ENCODE measurements around the gene TBC1D20. TPM values are rescaled to one million over a fixed set of nuclear protein-coding genes. Genes with fewer than 3 reads are reported as not detected.
"Not testable (repeated sequence)": the region's sequence is repeated elsewhere in the genome, so short reads cannot be mapped to it uniquely, and the experiment has no call there.

The TBC1D20 gene
- total RNA-seq, 2 experiments from 2014 or later, result 16.2 to 17.4 TPM

GRCh38 chr20:386634-387033 is 75.7 kb downstream of the TBC1D20 start:
- H3K27ac Mint-ChIP-seq; H3K4me3 Mint-ChIP-seq; DNase-seq; intact Hi-C loops (cut with micrococcal nuclease); H3K9me3 Mint-ChIP-seq; H3K27me3 Mint-ChIP-seq (ENCODE audit: low read depth): not testable (repeated sequence)
- Mint-ChIP-seq H3K36me3 (ENCODE audit: low read depth) (peaks cover 45% of the 10 kb centered on the region), H3K4me1 (ENCODE audit: low read depth) (peaks cover 21% of the 10 kb centered on the region)
- CTCF ChIA-PET, result interaction anchor here (0.6 to 0.7 kb wide), 2 partner anchors 26 to 32 kb away, joined by 4 to 5 read pairs; no protein-coding TSS in a partner anchor

Other genes with a start within 250 kb of the TBC1D20 start
- not detected for gene DEFB129, start 235.3 kb downstream of the TBC1D20 start, total RNA-seq
- not detected for gene DEFB132, start 204.8 kb downstream of the TBC1D20 start, total RNA-seq
- gene C20orf96, start 171.8 kb downstream of the TBC1D20 start, total RNA-seq, result 1 to 10 TPM; 5.1 to 6.8 TPM
- 10 to 100 TPM; 13.6 to 15.6 TPM for gene ZCCHC3, start 165.0 kb downstream of the TBC1D20 start, total RNA-seq
- 1 to 10 TPM; 6.0 to 6.4 TPM for gene SOX12, start 137.0 kb downstream of the TBC1D20 start, total RNA-seq
- gene NRSN2, start 115.4 kb downstream of the TBC1D20 start, total RNA-seq, result 1 to 10 TPM; 3.9 to 4.2 TPM
- 10 to 100 TPM; 47.4 to 49.2 TPM for gene TRIB3, start 81.8 kb downstream of the TBC1D20 start, total RNA-seq
- gene RBCK1, start 54.2 kb downstream of the TBC1D20 start, total RNA-seq, result 100 to 1,000 TPM; 150 to 160 TPM
- 100 to 1,000 TPM; 164 to 167 TPM for gene CSNK2A1, start 81.3 kb upstream of the TBC1D20 start, total RNA-seq
- gene TCF15, start 147.8 kb upstream of the TBC1D20 start, total RNA-seq, result not detected
- 1 to 10 TPM; 6.7 to 6.8 TPM for gene SRXN1, start 190.7 kb upstream of the TBC1D20 start, total RNA-seq
- gene SCRT2, start 213.3 kb upstream of the TBC1D20 start, total RNA-seq, result not detected